Neural cell (in vitro differentiated cells): ENCODE results near the gene DLG2. TPM values are rescaled to one million over a fixed set of nuclear protein-coding genes. Genes with fewer than 3 reads are reported as not detected.
A peak's percentile ranks its signal among the peaks of the same experiment; 100 is the strongest.
"Not testable (repeated sequence)": the region's sequence is repeated elsewhere in the genome, so short reads cannot be mapped to it uniquely, and the experiment has no call there.

Experiments
- H2AFZ ChIP-seq: fragments of 200-600, 300-800 bp; sonication (generic), shearing (Covaris generic); 2 replicates; pipeline ENCODE4 v1.6.0; 2014; ENCODE audit warnings: low read depth, mild to moderate bottlenecking, antibody characterized with exemption, low read length, moderate library complexity
- H3F3A ChIP-seq: fragments of 200-600 bp; shearing (Covaris generic); 2 replicates; pipeline ENCODE4 v1.6.1; 2016; ENCODE audit warnings: mild to moderate bottlenecking, moderate library complexity, mixed read lengths, antibody characterized with exemption, low read length; ENCODE audit not compliant: insufficient read depth, poor library complexity, severe bottlenecking
- H3K27ac ChIP-seq: fragments of 200-600, 300-800 bp; sonication (generic), shearing (Covaris generic); 2 replicates; pipeline ENCODE4 v1.5.1; 2014; ENCODE audit warnings: mild to moderate bottlenecking, low read length, moderate library complexity
- H3K27me3 ChIP-seq: fragments of 300-800, 200-600 bp; sonication (generic), shearing (Covaris generic); 2 replicates; pipeline ENCODE4 v1.6.0; 2014; ENCODE audit warnings: mild to moderate bottlenecking, low read depth, low read length, moderate library complexity; ENCODE audit not compliant: insufficient read depth
- H3K36me3 ChIP-seq: fragments of 300-800, 200-600 bp; sonication (generic), shearing (Covaris generic); 2 replicates; pipeline ENCODE4 v1.5.1; 2014; ENCODE audit warnings: mild to moderate bottlenecking, antibody characterized with exemption, low read length, moderate library complexity; ENCODE audit not compliant: insufficient read depth
- H3K4me2 ChIP-seq: fragments of 300-800, 200-600 bp; sonication (generic), shearing (Covaris generic); 2 replicates; pipeline ENCODE4 v1.6.0; 2014; ENCODE audit warnings: mild to moderate bottlenecking, low read length
- H3K4me3 ChIP-seq: fragments of 300-800, 200-600 bp; sonication (generic), shearing (Covaris generic); 2 replicates; pipeline ENCODE4 v1.5.1; 2014; ENCODE audit warnings: mild to moderate bottlenecking, low read length, moderate library complexity
- H3K79me2 ChIP-seq: fragments of 200-600 bp; shearing (Covaris generic); replicated peaks from 2 replicates; pipeline ENCODE4 v1.6.0; 2014; ENCODE audit warnings: mild to moderate bottlenecking, low read length, moderate library complexity; ENCODE audit not compliant: insufficient read depth
- H3K9ac ChIP-seq: fragments of 300-800, 200-600 bp; sonication (generic), shearing (Covaris generic); 2 replicates; pipeline ENCODE4 v1.6.1; 2016; ENCODE audit warnings: mild to moderate bottlenecking, low read length, mixed read lengths
- H3K9me2 ChIP-seq: fragments of 200-600 bp; shearing (Covaris generic); 2 replicates; pipeline ENCODE4 v1.6.1; 2016; ENCODE audit warnings: mild to moderate bottlenecking, low read length, mixed read lengths; ENCODE audit not compliant: insufficient read depth
- H3K9me3 ChIP-seq: fragments of 200-600, 300-800 bp; sonication (generic), shearing (Covaris generic); 2 replicates; pipeline ENCODE4 v1.6.1; 2016; ENCODE audit warnings: mild to moderate bottlenecking, mixed run types, low read length, moderate library complexity, mixed read lengths
- H4K20me1 ChIP-seq: fragments of 200-600 bp; shearing (Covaris generic); 2 replicates; pipeline ENCODE4 v1.6.1; 2016; ENCODE audit warnings: mild to moderate bottlenecking, mixed run types; ENCODE audit not compliant: insufficient read depth
- CTCF ChIP-seq: fragments of 450-650 bp; IDR thresholded peaks from 2 replicates; pipeline ENCODE4 v1.5.1; 2014; ENCODE audit warnings: antibody characterized with exemption, mild to moderate bottlenecking, moderate library complexity; ENCODE audit not compliant: poor library complexity, severe bottlenecking
- EP300 ChIP-seq: fragments of 450-650 bp; conservative IDR thresholded peaks from 2 replicates; pipeline ENCODE4 v1.6.1; 2014; ENCODE audit warnings: antibody characterized with exemption, mild to moderate bottlenecking, moderate library complexity; ENCODE audit not compliant: poor library complexity, severe bottlenecking
- EZH2 ChIP-seq: fragments of 200-600, 300-800 bp; shearing (Covaris generic), sonication (generic); IDR thresholded peaks from 2 replicates; pipeline ENCODE4 v1.6.1; 2014; ENCODE audit warnings: antibody characterized with exemption, low read length, borderline replicate concordance, mild to moderate bottlenecking; ENCODE audit not compliant: insufficient read depth, poor library complexity, severe bottlenecking
- MXI1 ChIP-seq: fragments of 450-650 bp; conservative IDR thresholded peaks from 2 replicates; pipeline ENCODE4 v1.6.1; 2014; ENCODE audit warnings: antibody characterized with exemption, mild to moderate bottlenecking; ENCODE audit not compliant: poor library complexity, severe bottlenecking
- POLR2AphosphoS5 ChIP-seq: IDR thresholded peaks from 2 replicates; pipeline ENCODE4 v1.6.1; 2012
- RAD21 ChIP-seq: fragments of 450-650 bp; conservative IDR thresholded peaks from 2 replicates; pipeline ENCODE4 v1.6.1; 2014; ENCODE audit warnings: antibody characterized with exemption, mild to moderate bottlenecking, moderate library complexity
- SMC3 ChIP-seq: fragments of 450-650 bp; conservative IDR thresholded peaks from 2 replicates; pipeline ENCODE4 v1.6.1; 2014; ENCODE audit warnings: antibody characterized with exemption, mild to moderate bottlenecking, moderate library complexity; ENCODE audit not compliant: poor library complexity
- TAF1 ChIP-seq: IDR thresholded peaks from 2 replicates; pipeline ENCODE4 v1.6.1; 2012; ENCODE audit warnings: low read depth
- polyA plus RNA-seq: library from polyadenylated mRNA; depleted of rRNA; stranded (reverse); fragments of >200 nt; gene quantifications from 2 replicates; pipeline ENCODE4 v1.2.3, GENCODE V29; 2014
- TF ChIP-seq, protein P1 (sequence below): IDR thresholded peaks from 2 replicates; pipeline ENCODE4 v1.6.1; 2012; ENCODE audit warnings: borderline replicate concordance

Gene DLG2
- polyA plus RNA-seq, 1 donor from 2014 or later = 179 TPM

DNA sequence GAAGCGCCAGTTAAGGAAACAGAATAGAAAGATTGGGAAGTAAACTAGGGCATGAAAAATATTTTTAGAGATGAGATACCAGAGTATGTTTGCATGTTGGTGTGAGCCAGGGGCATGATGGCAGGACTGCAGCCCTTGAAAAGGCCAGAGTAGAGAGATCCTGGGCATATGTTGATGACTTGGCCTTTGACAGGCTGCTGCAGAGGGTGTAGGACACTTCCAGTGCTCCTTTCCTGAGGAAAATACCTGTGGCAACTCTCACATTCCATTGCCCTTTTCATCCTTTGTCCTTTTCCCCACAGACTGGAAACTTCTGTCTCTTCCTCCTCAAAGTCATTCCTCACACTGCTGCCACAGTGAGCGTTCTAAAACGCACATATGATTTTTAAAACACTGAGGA lies 2190.3 kb downstream of the DLG2 start:
- H3K4me3 ChIP-seq = no peak overlapping the region
- no peaks in the 10 kb centered on the region for H3K36me3 ChIP-seq
- H3K9me3 ChIP-seq = no peaks in the 10 kb centered on the region
- H3K9ac ChIP-seq = peak overlapping the region; percentile 49
- no peaks in the 10 kb centered on the region for H3K79me2 ChIP-seq
- H3K9me2 ChIP-seq = no peaks in the 10 kb centered on the region
- H4K20me1 ChIP-seq = no peaks in the 10 kb centered on the region
- TF ChIP-seq SMC3 (no peak), MXI1 (no peak), EP300 (no peak), EZH2 (no peak), POLR2AphosphoS5 (no peak), RAD21 (no peak)
- peak overlapping the region; percentile 84 for H3K27ac ChIP-seq
- no peaks in the 10 kb centered on the region for H3F3A ChIP-seq
- H3K4me2 ChIP-seq = no peak overlapping the region
- no peaks in the 10 kb centered on the region for H3K27me3 ChIP-seq
- H2AFZ ChIP-seq = no peak overlapping the region

GRCh38 chr11:83434812-83435211 lies 2192.3 kb downstream of the DLG2 start:
- H2AFZ ChIP-seq, H3K4me3 ChIP-seq, H4K20me1 ChIP-seq, H3K9ac ChIP-seq, H3K27me3 ChIP-seq, H3K27ac ChIP-seq, H3K79me2 ChIP-seq, H3F3A ChIP-seq, H3K4me2 ChIP-seq, H3K36me3 ChIP-seq, H3K9me3 ChIP-seq, H3K9me2 ChIP-seq: not testable (repeated sequence)

DNA sequence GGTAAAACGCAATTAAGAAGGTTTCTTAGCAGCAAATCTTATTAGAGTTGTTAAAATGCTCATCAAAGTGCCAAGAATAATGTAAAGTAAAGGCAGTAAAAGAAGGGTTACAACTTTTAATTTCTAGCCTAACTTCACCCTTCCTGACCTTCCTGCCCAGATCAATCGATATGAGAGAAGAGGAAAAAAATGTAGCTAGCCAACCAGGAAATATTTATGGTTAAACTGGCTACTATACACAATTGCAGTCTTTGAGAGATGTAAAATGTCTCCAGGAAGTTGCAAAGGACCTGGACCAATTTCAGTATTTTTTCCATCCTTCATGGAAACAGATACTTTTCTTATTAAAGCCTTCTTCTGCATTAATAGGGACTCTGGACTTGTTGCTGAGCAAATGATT lies 2199.2 kb downstream of the DLG2 start:
- no peak overlapping the region for H3K27ac ChIP-seq
- H3K4me3 ChIP-seq = no peak overlapping the region
- H3K36me3 ChIP-seq = no peaks in the 10 kb centered on the region
- no peak overlapping the region for H2AFZ ChIP-seq
- no peaks in the 10 kb centered on the region for H3K9me3 ChIP-seq
- H4K20me1 ChIP-seq = no peaks in the 10 kb centered on the region
- H3F3A ChIP-seq = no peaks in the 10 kb centered on the region
- H3K9ac ChIP-seq = no peak overlapping the region
- H3K79me2 ChIP-seq = no peaks in the 10 kb centered on the region
- no peak overlapping the region for H3K4me2 ChIP-seq
- H3K9me2 ChIP-seq = no peaks in the 10 kb centered on the region
- no peaks in the 10 kb centered on the region for H3K27me3 ChIP-seq
- no peak for TF ChIP-seq POLR2AphosphoS5
- no peak for TF ChIP-seq EZH2
- no peak for TF ChIP-seq CTCF
- TF ChIP-seq MXI1 = no peak
- TF ChIP-seq TAF1 = no peak
- TF ChIP-seq EP300 = no peak
- no peak for TF ChIP-seq RAD21
- TF ChIP-seq, protein P1, sequence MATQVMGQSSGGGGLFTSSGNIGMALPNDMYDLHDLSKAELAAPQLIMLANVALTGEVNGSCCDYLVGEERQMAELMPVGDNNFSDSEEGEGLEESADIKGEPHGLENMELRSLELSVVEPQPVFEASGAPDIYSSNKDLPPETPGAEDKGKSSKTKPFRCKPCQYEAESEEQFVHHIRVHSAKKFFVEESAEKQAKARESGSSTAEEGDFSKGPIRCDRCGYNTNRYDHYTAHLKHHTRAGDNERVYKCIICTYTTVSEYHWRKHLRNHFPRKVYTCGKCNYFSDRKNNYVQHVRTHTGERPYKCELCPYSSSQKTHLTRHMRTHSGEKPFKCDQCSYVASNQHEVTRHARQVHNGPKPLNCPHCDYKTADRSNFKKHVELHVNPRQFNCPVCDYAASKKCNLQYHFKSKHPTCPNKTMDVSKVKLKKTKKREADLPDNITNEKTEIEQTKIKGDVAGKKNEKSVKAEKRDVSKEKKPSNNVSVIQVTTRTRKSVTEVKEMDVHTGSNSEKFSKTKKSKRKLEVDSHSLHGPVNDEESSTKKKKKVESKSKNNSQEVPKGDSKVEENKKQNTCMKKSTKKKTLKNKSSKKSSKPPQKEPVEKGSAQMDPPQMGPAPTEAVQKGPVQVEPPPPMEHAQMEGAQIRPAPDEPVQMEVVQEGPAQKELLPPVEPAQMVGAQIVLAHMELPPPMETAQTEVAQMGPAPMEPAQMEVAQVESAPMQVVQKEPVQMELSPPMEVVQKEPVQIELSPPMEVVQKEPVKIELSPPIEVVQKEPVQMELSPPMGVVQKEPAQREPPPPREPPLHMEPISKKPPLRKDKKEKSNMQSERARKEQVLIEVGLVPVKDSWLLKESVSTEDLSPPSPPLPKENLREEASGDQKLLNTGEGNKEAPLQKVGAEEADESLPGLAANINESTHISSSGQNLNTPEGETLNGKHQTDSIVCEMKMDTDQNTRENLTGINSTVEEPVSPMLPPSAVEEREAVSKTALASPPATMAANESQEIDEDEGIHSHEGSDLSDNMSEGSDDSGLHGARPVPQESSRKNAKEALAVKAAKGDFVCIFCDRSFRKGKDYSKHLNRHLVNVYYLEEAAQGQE = no peak
- no peak for TF ChIP-seq SMC3
